GM21529 (cell line): ENCODE data around the gene NEGR1.

Source experiments
- ATAC-seq: cut with Tn5 transposase; IDR thresholded peaks from one replicate; pipeline ENCODE4 v1.9.1; 2021; ENCODE audit not compliant: unreplicated experiment

NEGR1 gene

DNA sequence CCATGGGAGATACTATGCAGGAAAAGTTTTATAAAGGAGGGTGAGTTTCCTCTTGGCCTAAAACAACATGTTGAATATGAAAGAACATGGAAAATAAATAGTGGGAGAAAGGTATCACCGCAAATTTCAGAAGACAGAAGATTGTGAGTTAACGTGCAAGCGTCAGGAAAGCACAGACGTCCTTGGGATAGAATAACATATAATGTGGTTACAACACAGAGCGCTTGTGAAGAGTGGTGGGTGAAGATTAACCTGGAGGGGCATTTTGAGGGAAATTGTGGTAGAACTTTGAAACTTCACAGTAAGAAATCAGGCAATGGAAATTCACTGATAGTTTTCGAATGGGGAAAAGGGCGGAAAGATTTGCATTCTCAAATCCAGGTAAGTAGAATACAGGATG is 47.3 kb downstream of the NEGR1 start:
- no peak for ATAC-seq

DNA sequence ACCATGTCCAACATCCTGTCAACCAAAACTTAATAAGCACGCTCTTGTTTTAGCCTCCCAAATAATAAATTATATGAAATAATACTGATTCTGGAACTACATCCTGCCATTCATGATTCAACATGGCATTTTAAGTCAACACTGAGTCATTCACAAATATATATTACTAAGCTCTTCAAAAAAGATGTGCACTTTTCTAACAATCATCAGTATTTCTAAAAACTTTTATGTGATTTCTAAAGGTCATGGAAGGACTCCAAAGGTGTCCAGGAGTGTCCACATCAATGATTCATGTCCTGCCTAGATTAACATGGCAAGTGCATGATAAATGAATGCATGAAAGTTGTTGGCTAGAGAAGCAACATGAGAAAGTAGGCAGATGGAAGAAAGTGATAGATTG is 51.6 kb downstream of the NEGR1 start:
- no peak for ATAC-seq

GRCh38 chr1:72229893-72230292 is 52.4 kb downstream of the NEGR1 start:
- no peak for ATAC-seq

DNA sequence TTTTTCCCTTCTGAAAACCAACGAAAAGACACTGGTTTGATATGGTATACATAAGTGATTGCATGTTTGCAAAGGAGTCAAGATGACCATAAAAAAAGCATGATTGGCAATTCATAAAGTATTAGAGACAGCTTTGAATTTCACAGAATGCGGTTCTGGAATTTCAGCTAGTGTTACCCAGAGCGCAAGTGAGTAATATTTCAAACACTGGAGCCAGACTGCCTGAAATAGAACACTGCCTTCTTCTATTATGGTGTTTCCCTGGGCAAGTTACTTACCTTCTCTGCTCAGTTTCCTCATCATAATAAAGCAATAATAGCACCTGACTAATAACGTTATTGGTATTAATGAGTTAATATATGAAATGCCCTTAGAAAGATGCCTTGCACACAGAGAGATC is 54.7 kb downstream of the NEGR1 start:
- no peak for ATAC-seq

GRCh38 chr1:72224506-72224905 is 57.8 kb downstream of the NEGR1 start:
- no peak for ATAC-seq

DNA sequence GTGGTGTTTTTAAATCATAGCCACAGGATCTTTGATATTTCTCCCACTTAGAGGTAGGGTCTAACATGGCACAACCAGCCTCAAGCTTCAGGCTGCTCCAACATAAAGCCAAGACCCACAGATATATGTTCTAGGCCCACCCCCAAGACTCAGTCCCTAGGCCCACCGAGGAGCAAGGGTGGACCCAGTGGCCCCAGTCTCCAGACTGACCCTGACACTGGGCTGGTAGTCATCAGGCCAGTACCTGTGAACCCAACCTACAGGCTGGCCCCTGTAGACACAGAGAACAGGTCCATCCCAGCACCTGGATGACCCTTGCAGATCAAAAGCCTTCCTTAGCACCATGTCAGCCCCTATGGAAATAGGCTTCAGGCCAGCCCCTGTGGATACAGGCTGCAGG is 60.5 kb downstream of the NEGR1 start:
- no peak for ATAC-seq

DNA sequence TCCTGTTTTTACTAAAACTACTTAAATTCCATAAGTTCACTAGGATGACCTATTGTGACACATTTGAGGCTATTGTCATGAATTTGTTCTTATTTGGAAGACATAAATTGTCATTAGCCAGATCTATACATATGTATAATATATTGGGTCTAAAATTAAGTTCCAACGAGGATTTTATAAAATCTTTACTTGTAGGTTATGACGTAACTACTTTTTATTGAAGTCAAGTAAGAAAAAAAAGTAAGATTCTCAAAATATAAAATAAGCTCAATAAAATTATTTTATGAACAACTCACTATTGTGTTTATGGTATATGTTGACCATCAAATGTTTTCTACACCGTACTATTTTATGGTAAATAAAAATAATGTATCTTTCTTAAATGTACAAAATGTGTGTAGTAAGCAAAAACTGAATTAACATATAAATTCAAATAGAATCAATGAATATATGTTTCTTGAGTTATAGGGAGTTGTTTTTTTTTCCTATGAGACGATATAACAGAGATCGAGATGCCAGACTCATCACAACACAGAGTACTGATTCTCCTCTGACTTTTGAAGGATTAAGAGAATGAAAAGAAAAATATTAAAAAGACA is 64.1 kb downstream of the NEGR1 start:
- ATAC-seq, result no peak

- no peak for ATAC-seq
These were observed 75.3 kb downstream of the NEGR1 start for GRCh38 chr1:72207059-72207458.

DNA sequence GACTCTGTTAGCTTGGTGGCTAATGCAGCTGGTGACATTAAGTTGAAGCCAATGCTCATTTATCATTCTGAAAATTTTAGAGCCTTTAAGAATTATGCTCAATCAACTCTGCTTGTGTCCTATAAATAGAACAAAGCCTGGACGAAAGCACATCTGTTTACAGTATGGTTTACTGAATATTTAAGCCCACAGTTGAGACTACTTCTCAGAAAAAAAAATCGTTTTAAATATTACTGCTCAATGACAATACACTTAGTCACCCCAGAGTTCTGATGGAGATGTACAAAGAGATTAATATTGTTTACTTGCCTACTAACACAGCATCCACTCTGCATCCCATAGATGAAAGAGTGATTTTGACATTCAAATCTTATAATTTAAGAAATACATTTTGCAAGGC is 79.6 kb downstream of the NEGR1 start:
- ATAC-seq, result no peak

- no peak for ATAC-seq
These were observed 84.6 kb downstream of the NEGR1 start for GRCh38 chr1:72197786-72198185.

DNA sequence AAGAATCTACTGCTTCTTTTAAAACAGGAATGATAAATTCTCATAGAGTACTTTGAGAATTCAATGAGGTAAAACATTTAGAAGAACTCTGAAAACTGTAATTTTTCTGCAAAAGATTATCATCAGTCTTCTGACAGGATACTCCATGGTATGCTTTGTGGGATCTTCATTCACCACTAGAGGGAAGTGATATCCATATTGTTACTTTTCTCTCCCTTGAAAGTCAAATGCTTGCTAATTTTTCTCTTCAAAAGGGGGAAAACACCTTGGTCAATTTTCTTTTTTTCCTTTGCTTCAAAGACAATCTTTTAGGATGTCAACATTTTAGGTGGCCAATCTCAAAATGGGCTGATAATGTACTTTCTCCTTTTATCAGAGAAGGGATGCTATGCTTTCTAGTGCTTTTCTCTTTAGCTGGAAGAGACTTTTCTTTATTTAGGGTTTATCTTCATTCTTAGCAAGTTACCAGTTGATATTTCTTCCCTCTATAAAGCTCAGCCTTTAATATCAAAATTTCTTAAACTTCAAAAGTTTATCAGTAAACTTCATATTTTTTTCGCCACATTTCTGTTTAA is 95.5 kb downstream of the NEGR1 start:
- ATAC-seq, result no peak

DNA sequence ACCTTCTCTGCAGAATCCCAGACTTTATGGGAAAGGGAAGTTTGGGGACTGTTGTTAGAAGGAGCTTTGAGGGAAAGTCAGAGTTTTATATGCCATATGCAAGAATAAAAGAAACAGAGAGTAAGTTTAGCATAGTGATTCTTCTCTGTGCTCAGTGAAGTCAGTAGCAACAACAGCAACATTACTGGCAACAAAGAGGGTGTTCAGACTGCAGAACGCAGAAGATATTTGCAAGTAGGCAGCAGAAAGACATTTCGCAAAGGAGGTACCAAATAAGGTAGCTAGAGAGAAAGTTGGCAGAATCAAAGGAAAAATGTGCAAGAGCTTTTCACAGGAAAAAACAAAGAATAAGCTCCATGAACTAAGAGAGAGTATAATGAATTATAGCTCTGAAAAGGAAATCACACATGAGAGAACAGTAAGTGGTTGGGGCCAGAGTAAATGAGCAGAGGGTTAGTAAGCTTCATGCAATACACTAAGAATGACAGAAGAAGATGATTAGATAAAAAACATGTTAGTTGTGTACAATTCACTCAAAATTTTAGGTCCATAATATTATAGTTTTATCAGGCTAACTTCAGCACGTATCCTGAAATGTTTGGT is 98.1 kb downstream of the NEGR1 start:
- ATAC-seq, result no peak

DNA sequence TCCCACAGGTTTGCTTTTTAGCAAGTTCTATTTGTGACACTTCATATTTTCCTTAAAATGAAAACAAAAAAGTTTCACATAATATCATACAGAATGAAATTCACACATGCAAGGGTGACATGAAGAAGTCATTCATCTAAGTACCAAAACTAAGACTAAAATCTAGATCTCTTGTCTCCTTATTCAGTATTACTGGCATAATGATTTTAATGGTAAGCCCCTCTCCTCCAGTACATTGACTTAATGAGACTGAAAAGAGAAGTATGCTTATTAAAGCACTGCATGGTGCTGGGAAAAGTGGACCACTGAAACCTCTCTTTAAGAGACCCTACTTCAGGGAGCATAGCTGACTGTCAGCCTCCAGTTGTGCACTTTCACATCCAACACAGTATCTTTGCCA is 99.5 kb downstream of the NEGR1 start:
- no peak for ATAC-seq

DNA sequence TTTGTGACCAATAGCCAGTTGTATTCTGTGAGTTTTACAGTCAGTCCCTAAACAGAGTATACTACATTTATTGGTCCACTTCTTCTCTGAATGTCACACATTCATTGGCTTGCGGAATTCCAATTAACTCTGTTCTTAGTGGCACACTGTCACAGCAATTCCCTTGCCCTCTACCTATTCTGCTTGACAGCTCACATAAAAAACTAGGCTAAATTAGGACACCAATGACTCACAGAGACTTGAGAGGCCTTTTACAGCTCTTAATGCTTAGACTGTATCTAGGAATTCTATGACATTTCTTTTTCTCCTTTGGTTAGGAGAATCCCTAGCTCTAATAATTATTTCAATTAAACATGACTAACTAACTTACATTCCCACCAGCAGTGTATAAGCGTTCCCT is 104.1 kb downstream of the NEGR1 start:
- no peak for ATAC-seq

DNA sequence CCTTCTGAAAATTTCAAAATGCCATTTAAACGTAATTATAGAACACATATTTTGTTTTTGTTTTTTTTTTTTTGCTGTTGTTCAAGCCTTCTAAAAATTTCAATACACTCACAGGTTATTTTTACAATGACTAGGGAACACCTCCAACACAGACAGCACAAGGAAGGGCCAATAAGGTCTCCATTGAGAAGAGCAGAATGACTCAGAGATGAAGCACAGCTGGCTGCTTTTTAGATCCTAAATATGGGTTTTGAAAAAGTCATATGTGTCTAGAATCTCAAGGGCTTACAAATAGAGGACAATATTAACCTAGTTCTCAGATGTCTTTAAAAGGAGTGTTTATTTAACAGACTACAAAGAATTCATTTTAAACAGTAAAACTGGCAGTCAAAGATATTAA is 104.6 kb downstream of the NEGR1 start:
- no peak for ATAC-seq

DNA sequence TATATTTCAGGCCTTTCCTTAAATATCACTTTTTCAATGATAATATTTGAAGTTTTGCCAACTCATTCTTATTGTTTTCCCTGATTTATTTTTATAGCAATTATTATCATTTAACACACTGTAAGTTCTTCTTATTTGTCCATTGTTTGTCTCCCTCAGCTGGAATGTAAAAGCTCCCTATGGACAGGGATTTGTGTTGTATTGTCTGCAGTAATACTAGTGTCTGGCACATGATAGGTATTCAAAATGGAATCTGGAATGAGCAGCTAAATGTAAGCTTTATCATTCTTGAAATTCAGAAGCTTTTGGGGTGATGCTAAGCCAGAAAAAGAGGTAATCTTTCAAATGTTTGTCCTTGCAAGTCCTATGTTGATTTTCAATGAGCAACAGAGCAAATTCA is 112.1 kb downstream of the NEGR1 start:
- ATAC-seq, result no peak

DNA sequence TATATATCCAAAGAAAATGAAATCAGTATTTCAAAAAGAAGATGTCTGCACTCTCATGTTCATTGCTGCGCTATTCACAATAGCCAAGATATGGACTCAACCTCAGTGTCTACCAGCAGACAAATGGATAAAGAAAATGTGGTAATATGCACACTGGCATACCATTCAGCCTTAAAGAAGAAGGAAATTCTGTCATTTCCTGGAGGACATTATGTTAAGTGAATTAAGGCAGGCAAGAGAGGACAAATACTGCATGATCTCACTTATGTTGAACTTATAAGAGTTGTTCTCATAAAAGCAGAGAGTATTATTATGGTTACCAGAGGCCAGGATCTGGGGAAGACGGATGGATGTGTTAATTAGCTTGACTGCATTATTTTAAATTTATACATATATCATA is 115.9 kb downstream of the NEGR1 start:
- no peak for ATAC-seq

- ATAC-seq, result no peak
These were observed 131.8 kb downstream of the NEGR1 start for GRCh38 chr1:72150508-72150907.

DNA sequence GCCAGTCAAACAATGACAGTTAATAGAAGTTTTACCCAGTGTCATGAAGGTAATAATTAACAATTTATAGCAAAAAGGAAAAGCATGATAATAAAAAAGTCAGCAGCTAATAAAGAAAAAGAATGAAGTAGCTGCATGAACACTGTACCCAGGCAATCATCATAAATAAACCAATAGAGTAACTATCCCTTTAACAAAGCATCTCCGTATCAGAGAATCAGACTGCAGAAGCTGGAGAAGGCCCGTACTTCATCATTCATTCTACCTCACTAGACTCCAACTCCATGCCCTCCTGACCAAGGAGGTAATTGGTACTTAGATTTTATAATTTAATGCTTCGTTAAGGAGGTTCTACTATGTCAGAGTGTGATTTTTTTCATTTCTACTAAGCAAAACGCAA is 140.5 kb downstream of the NEGR1 start:
- ATAC-seq, result no peak

- no peak for ATAC-seq
These were observed 142.1 kb downstream of the NEGR1 start for GRCh38 chr1:72140222-72140621.

- ATAC-seq, result no peak
These were observed 144.7 kb downstream of the NEGR1 start for GRCh38 chr1:72137656-72138055.

- no peak for ATAC-seq
These were observed 152.5 kb downstream of the NEGR1 start for GRCh38 chr1:72129869-72130268.
